SKM-1 (cell line): Measurements from ENCODE around the gene ADAMTS12.

Experiments
- DNase-seq: peaks from one replicate; lab custom pipeline; 2025; ENCODE audit not compliant: unreplicated experiment; lab: John Stamatoyannopoulos, UW

Gene ADAMTS12

GRCh38 chr5:33810491-33811120 lies 81.2 kb downstream of the ADAMTS12 start:
- DNase-seq, result no peak

DNA sequence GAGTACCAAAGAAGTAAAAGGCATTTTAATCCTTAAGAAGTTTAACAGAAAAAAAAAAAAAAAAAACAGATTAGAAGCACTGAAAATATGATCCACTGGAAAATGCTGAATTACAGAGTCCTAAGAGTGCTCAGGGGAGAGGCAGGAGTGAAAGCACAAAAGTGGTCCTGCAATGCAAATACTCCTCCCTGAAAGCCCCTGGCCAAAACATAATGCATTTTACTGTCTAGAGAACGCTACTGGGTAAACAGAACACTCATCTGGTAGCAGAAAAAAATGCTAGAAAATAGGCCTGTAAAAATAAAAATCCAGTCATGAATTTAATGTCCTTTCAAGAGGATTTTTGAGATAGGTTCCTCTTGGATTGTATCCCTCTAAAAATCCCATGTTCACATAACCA lies 81.9 kb downstream of the ADAMTS12 start:
- no peak for DNase-seq

GRCh38 chr5:33808699-33809098 lies 83.1 kb downstream of the ADAMTS12 start:
- DNase-seq, result no peak

DNA sequence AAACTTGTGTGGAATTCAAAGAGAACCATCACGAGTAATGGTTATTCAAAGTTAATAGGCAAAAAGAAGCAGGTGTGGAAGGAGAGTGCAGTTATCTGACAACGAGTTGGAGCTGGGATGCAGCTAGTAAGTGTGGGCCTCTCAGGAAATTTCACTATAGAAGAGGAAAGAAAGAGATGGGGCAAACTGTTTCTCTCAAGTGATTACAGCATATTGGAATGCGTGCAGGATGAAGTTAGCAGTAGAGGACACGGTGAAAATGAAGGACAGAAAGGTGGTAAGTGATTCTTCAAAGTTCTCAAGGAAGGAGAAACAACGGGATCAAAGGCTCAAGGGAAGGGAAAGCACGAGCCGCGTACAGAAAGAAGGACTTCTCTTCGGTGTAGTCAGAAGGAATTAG lies 84.0 kb downstream of the ADAMTS12 start:
- DNase-seq, result no peak

GRCh38 chr5:33806738-33807442 lies 84.9 kb downstream of the ADAMTS12 start:
- no peak for DNase-seq

- no peak for DNase-seq
Observed at GRCh38 chr5:33801292-33801691, 90.5 kb downstream of the ADAMTS12 start.

GRCh38 chr5:33800241-33800950 lies 91.4 kb downstream of the ADAMTS12 start:
- no peak for DNase-seq

DNA sequence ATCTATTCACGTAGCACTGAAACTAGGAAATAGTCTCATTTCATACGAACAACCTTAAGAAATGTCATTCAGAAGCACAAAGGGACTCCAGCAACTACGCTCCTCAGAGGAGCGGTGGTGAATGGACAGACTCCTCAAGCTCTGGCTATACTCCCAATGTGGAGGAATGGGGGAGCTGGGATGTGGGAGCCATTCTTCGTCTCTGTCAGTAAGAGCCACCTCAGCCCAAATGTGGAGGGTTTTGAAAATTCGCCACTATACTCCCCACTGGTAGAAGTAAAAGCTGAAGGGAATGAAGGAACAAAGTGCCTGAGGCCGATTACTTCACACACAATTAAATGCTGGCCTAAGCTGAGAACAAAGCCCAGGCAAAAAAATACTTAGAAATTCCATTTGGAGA lies 96.3 kb downstream of the ADAMTS12 start:
- no peak for DNase-seq

DNA sequence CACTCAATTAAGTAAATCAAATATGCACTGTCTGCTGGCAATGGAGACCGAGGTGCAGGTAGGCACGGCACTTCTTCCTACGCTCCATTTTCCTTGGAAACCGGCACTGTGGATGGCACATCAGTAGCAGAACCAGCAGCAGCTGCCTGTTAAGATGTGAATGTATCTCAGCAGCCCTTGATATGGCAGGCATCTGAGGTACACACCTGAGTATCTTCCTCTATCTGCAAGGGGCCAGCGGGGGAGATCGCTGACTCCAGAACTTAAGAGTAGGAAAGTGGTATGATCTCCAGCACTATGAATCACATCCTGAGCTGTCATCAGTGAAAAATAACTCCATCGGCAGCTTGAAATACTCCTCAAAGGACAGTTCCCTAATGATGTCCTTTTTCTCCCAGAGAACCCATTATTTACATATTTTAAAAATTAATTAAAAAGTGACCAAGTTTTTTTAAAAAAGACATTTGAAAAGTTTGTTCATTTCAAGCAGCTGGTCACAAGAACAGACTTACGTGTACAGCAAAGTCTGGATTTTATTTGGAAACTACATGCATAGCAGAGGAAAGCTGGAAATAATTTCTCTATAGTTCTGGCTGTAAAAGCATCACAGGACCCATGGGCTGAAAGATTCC lies 97.1 kb downstream of the ADAMTS12 start:
- DNase-seq, result no peak

DNA sequence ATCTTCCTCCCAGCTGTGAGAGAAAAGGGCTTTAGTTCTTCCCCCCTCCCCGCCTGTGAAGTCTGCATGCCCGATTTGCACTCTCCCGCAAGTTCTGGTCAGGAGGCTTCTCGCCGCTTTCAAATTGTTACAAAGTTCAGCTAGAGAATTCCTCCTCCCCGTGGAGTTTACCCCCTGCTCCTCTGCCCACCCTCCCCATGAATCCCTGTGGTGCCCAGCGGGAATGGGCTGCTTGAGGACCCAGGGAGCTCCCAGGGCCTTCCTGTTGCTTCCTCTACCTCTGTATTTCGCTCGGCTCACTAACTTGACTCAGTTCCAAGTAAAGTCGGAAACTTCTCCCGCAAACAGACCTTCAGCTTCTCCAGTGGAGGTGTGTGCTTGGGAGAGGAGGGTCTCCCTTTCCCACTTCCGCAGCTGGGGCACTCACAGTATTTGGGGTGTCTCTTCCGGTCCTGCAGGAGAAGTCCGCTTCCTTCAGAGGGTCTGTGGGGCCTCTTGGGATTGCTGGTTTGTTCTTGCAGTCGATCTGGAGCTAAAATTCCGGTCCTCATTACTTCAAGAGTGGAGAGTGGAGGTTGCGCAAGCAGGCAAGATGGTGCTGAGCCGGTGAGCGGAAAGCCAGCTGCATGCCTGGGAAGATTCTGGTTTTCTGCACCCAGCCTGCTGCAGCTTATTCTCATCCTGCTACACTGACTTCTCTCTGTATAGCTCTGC lies 97.8 kb downstream of the ADAMTS12 start:
- no peak for DNase-seq

- DNase-seq, result no peak
Observed at GRCh38 chr5:33793276-33793675, 98.5 kb downstream of the ADAMTS12 start.

DNA sequence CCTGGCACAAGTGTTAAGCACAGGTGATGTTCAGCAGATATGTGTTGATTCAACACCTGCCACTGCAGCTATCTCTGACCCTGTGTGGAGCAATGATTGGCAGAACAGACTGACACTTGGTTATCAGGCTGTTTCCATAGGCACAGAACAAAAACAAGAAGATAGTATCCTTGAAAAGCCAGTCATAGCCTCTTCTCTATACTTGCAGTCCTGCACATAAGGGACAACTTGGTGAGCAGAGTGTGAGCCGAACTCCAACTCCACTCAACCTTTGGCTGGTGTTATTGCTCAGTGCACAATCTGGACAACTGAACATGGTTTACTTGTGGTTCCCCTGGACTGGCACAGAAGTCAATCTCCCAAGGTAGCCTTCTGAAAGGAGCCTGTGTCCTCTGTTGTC lies 99.2 kb downstream of the ADAMTS12 start:
- DNase-seq, result no peak

GRCh38 chr5:33789567-33789957 lies 102.2 kb downstream of the ADAMTS12 start:
- DNase-seq, result no peak

GRCh38 chr5:33788922-33789566 lies 102.7 kb downstream of the ADAMTS12 start:
- no peak for DNase-seq

GRCh38 chr5:33785571-33785970 lies 106.2 kb downstream of the ADAMTS12 start:
- no peak for DNase-seq

DNA sequence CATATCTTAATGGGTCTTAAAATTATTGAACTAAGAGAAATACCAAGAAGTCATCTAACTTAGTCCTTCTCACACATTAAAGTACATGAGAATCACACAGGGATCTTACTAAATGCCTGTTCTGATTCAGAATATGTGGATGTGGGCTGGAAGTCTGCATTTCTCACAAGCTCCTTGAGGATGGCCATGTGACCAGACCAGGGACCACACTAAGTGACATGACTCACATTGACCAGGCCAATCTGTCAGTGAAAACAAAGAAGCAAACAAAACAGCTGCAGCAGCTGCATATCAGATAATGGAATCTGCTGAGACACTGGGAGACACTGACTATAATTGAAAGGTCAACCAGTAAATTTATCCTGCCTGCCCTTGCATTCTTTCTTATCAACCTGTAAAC lies 110.5 kb downstream of the ADAMTS12 start:
- no peak for DNase-seq

DNA sequence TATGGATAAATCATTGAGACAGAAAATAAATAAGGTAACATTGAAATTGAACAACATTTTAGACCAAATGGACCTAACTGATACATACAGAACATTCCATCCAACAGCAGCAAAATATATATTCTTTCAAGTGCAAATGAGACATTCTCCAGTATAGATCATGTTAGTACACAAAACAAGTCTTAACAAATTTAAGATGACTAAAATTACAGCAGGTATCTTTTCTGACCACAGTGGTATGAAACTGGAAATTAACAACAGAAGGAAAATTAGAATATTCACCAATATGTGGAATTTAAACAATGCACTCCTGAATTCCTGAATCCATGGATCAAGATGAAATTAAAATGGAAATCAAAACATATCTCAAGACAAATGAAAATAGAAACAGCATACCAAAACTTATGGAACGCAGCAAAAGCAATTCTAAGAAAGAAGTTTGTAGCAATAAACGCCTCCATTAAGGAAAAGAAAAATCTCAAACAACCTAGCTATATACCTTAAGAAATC lies 115.6 kb downstream of the ADAMTS12 start:
- DNase-seq, result no peak

- DNase-seq, result no peak
Observed at GRCh38 chr5:33774341-33774740, 117.4 kb downstream of the ADAMTS12 start.

- no peak for DNase-seq
Observed at GRCh38 chr5:33772380-33772897, 119.4 kb downstream of the ADAMTS12 start.

GRCh38 chr5:33769968-33770367 lies 121.8 kb downstream of the ADAMTS12 start:
- DNase-seq, result no peak
